Activated CD4-positive, alpha-beta T cell treated with anti-CD3 and anti-CD28 coated beads, Interleukin-2, amount 10 ng/mL, durations not matched to agents 7 days and 5 days (primary cell): Measurements from ENCODE around the gene MYDGF. TPM values are rescaled to one million over a fixed set of nuclear protein-coding genes. Genes with fewer than 3 reads are reported as not detected.

ENCODE experiments used
- CTCF ChIA-PET: fragments of 350-600 bp; sonication (Branson Sonifier 250); formaldehyde crosslinking; loops from one replicate; lab custom pipeline; 2021; ENCODE audit warnings: antibody characterized with exemption; lab: Charles Lee
- POLR2A ChIA-PET: fragments of 350-600 bp; sonication (Branson Sonifier 250); formaldehyde crosslinking; loops from one replicate; lab custom pipeline; 2021; ENCODE audit warnings: antibody characterized with exemption; lab: Charles Lee
- DNase-seq: peaks from one replicate; pipeline ENCODE4 v3.0.0-alpha.2; 2020
- H3K27ac Mint-ChIP-seq: one replicate; pipeline ENCODE4 v1.8.0; 2021; ENCODE audit warnings: mild to moderate bottlenecking, moderate library complexity, mixed read lengths
- H3K27me3 Mint-ChIP-seq: one replicate; pipeline ENCODE4 v1.8.0; 2021; ENCODE audit warnings: mixed read lengths
- H3K36me3 Mint-ChIP-seq: one replicate; pipeline ENCODE4 v1.8.0; 2021; ENCODE audit warnings: low read depth, mixed read lengths
- H3K4me1 Mint-ChIP-seq: one replicate; pipeline ENCODE4 v1.8.0; 2021; ENCODE audit warnings: mixed read lengths
- H3K4me3 Mint-ChIP-seq: one replicate; pipeline ENCODE4 v1.8.0; 2021; ENCODE audit warnings: mild to moderate bottlenecking, moderate library complexity, mixed read lengths
- H3K9me3 Mint-ChIP-seq: one replicate; pipeline ENCODE4 v1.8.0; 2021; ENCODE audit warnings: mixed read lengths
- total RNA-seq, 2 experiments: library from RNA; stranded (reverse); gene quantifications; one replicate each; pipeline ENCODE4 v1.2.3, GENCODE V29; 2021

Gene MYDGF
- total RNA-seq, 2 experiments from 2014 or later = 36.2 to 45.3 TPM

DNA sequence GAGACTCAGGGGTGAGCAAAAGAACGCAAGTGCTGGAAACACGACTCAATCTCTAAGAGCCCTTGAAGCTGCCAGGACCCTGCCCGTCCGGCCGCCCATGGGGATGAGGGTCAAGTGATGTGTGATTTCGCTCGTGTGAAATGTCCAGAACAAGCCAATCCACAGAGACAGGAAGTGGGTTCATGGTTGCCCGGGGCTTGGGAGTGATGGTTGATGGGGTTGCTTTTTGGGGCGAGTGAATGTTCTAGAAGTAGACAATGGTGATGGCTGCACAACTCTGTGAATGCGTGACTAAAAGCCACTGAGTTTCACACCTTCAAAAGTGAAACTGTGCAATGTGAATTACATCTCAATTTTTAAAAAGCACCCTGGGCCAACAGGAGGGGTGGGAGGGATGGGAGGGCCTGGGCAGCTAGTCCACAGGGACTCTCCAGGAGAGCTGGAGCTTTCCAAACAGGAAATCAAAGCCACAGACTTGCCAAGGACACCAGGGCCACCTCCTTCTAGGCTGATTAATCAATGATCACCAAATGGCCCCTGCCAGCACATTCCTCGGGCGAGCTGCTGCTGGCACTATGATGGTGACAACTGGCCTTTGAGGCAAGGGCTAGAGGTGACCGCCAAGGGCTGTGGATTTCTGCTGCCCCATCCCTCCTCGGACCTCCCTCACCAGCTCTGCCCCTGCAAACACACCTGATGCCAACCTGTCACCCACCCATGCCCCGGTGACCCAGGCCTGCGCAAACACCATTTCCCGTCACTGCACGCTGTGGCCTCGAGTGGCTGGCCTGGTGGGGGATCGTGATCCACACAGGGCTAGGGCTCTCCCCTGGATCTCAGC lies 39.5 kb upstream of the MYDGF start:
- ChIA-PET POLR2A (no interaction called here), CTCF (no interaction called here)
- H3K4me1 Mint-ChIP-seq = peaks cover 13% of the 10 kb centered on the region
- no peaks in the 10 kb centered on the region for H3K27me3 Mint-ChIP-seq
- no peak for DNase-seq
- peaks cover 17% of the 10 kb centered on the region for H3K36me3 Mint-ChIP-seq
- H3K4me3 Mint-ChIP-seq = no peak overlapping the region
- H3K27ac Mint-ChIP-seq = no peak overlapping the region
- no peaks in the 10 kb centered on the region for H3K9me3 Mint-ChIP-seq

DNA sequence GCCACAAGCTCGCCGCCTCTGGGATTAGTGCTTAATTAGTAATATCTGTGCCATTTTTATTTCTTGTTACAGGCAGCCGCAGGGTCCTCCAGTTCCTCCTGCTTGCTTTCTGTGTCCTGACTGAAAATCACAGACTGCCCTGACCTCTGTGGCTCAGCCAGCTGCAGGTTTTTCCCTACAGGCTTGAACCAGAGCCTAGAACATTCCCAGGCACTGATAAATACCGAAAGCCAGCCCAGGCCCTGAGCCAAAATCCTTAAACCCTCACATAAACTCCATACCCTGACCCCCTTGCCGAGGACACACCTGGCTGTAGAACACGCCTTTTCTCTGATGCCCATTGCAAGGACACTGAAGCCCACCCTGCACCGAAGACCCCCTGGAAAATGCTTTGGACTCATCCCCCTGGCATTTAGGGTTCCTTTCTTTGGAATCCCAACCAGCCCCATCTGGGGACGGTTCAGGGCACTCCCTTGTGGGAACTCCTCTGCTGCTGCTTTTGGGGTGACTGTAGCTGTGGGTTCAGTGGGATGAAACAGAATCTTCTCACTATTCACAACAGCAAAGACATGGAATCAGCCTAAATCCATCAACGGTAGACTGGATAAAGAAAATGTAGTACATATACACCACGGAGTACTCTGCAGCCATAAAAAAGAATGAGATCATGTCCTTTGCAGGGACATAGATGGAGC lies 38.0 kb upstream of the MYDGF start:
- ChIA-PET CTCF (interaction anchor here (0.6 kb wide), 1 partner anchor 28 kb away, joined by 4 read pairs; no protein-coding TSS in a partner anchor), POLR2A (no interaction called here)
- no peak overlapping the region for H3K4me3 Mint-ChIP-seq
- no peaks in the 10 kb centered on the region for H3K27me3 Mint-ChIP-seq
- H3K27ac Mint-ChIP-seq = no peak overlapping the region
- H3K4me1 Mint-ChIP-seq = peaks cover 13% of the 10 kb centered on the region
- peaks cover 17% of the 10 kb centered on the region for H3K36me3 Mint-ChIP-seq
- no peak for DNase-seq
- H3K9me3 Mint-ChIP-seq = no peaks in the 10 kb centered on the region

DNA sequence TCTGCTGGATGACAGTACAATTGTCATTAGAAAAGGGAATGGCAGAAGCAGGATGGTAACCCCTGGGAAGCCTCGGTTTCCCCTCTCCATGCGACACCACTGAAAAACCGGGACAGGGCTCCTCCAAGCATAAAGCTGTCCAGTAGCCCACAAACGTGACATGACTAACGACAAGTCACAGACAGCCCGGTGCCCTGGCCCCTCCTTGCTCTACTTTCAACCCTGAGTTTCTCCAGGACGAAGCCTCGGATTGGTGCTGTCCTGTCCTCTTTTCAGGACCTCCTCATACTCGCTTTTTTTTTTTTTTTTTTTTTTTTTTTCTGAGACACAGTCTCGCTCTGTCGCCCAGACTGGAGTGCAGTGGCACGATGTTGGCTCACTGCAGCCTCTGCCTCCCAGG lies 37.2 kb upstream of the MYDGF start:
- H3K4me1 Mint-ChIP-seq = peaks cover 13% of the 10 kb centered on the region
- POLR2A ChIA-PET = no interaction called here
- H3K27ac Mint-ChIP-seq = no peak overlapping the region

DNA sequence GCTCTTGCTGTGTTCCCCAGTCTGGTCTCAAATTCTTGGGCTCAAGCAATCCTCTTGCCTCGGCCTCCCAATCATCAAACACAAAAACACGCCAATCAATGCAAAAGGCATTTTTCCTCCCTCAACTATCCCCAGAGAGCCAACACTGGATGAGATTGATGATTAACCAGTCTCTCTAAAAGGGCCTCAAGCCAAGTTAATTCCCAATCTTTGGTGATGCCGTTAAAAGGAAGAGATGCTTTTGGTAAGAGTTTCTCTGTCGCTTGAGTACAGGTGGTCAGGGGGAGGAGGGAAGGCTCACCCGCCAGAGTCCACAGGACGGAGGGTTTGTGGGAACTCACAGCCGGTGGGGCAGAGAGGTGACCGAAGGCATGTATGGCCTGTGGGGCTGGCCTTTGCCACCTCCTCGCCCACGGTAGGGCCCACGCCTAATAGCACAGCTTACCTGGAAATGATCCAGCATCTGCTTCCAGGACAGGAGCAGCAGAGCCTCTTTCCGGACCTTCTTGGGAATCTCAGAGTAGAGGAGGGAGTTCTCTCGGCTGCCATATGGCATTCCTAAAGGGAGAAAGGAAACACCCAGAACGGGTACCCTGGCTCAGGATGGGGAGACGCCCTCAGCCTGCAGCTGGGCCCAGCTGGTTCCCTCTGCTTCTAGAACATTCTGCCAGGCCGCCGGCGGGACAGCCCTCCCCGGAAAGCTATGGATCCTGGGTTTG lies 35.4 kb upstream of the MYDGF start:
- Mint-ChIP-seq H3K4me3 (no peak overlapping the region), H3K27me3 (no peaks in the 10 kb centered on the region), H3K27ac (no peak overlapping the region), H3K36me3 (peaks cover 28% of the 10 kb centered on the region), H3K4me1 (peaks cover 7% of the 10 kb centered on the region), H3K9me3 (no peaks in the 10 kb centered on the region)
- POLR2A ChIA-PET = no interaction called here
- DNase-seq = no peak
- CTCF ChIA-PET = no interaction called here

More for the DNA sequence above, 37.2 kb upstream of the MYDGF start:
- Mint-ChIP-seq H3K9me3 (no peaks in the 10 kb centered on the region), H3K4me3 (no peak overlapping the region), H3K36me3 (peaks cover 21% of the 10 kb centered on the region), H3K27me3 (no peaks in the 10 kb centered on the region)
- CTCF ChIA-PET = no interaction called here
- DNase-seq = no peak

DNA sequence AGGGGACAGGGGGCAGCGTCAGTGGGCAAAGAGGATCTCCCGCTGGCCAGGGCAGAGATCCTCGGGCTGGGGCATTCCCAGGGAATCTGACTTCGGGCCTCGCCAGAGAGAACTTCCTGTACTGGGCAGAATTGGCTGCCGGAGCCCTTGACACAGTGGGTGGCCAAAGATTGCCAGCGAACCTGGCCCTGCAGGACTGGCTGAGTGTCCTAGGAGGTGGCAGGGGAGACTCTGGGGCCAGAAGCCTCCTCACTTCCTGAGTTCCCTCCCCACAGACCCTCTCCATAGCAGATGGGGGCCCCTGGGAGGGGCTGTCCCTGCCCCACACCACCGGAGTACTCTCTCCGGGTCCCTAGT lies 34.2 kb upstream of the MYDGF start:
- peaks cover 4% of the 10 kb centered on the region for H3K4me1 Mint-ChIP-seq
- H3K27ac Mint-ChIP-seq = no peak overlapping the region
- POLR2A ChIA-PET = interaction anchor here (0.6 kb wide), 1 partner anchor 1856 kb away, joined by 3 read pairs; no protein-coding TSS in a partner anchor
- peaks cover 29% of the 10 kb centered on the region for H3K36me3 Mint-ChIP-seq
- H3K27me3 Mint-ChIP-seq = no peaks in the 10 kb centered on the region
- H3K9me3 Mint-ChIP-seq = no peaks in the 10 kb centered on the region
- DNase-seq = no peak
- no peak overlapping the region for H3K4me3 Mint-ChIP-seq
- CTCF ChIA-PET = no interaction called here

DNA sequence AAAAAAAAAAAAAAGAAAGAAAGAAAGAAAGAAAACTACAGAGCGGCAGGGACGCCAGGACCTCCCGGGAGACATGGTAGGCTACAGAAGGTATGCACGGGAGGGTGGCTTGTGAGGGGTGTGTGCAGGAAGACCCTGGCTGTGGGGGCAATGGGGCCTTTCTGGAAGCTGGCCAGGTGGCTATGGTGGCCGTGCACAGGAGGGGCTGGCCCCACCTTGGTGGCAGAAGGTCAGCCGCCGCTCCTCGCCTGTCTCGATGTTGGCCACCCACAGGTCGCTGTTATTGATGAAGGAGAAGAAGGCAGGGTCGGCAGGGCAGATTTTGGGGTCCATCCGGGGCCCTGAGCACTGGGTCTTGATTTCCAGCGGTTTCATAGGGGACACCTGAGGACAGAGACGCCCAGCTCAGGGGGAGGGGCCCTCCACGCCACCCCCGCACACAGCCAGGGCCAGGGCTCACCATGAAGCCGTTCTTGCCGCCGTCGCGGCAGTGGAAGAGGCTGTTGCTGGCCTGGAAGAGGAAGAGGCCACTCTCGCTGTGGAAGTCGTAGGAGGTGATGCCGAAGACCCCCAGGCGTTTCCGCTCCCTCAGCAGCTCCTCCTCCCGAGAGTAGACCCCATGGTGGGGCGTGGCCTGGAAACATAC lies 33.7 kb upstream of the MYDGF start:
- H3K27ac Mint-ChIP-seq = no peak overlapping the region
- H3K9me3 Mint-ChIP-seq = no peaks in the 10 kb centered on the region
- POLR2A ChIA-PET = interaction anchor here (0.6 kb wide), 1 partner anchor 1855 kb away, joined by 3 read pairs; no protein-coding TSS in a partner anchor
- no peak for DNase-seq
- no peak overlapping the region for H3K4me3 Mint-ChIP-seq
- CTCF ChIA-PET = interaction anchor here (0.6 kb wide), 1 partner anchor 105 kb away, joined by 3 read pairs; no protein-coding TSS in a partner anchor
- H3K36me3 Mint-ChIP-seq = peaks cover 27% of the 10 kb centered on the region
- peaks cover 2% of the 10 kb centered on the region for H3K4me1 Mint-ChIP-seq
- no peaks in the 10 kb centered on the region for H3K27me3 Mint-ChIP-seq

DNA sequence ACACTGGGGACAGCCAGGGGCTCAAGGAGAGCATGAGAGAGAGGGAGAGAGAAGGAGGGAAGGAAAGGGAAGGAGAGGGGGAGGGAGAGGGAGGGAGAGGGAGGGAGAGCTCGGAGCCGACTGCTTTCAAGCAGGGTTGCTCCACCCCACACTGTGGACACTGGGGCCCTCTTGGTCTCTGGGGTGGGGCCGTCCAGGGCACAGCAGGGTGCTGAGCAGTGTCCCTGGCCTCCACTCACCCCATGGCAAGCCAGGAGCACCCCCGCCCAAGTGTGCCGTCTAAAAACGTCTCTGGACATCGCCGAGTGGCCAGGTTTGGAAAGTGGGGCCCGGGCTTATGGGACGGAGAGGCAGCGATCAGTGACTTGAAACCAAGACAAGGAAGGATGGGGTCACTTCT lies 32.6 kb upstream of the MYDGF start:
- ChIA-PET CTCF (no interaction called here), POLR2A (no interaction called here)
- no peaks in the 10 kb centered on the region for H3K27me3 Mint-ChIP-seq
- H3K9me3 Mint-ChIP-seq = no peaks in the 10 kb centered on the region
- no peak for DNase-seq
- H3K36me3 Mint-ChIP-seq = peaks cover 27% of the 10 kb centered on the region
- no peak overlapping the region for H3K27ac Mint-ChIP-seq
- no peaks in the 10 kb centered on the region for H3K4me1 Mint-ChIP-seq
- H3K4me3 Mint-ChIP-seq = no peak overlapping the region

DNA sequence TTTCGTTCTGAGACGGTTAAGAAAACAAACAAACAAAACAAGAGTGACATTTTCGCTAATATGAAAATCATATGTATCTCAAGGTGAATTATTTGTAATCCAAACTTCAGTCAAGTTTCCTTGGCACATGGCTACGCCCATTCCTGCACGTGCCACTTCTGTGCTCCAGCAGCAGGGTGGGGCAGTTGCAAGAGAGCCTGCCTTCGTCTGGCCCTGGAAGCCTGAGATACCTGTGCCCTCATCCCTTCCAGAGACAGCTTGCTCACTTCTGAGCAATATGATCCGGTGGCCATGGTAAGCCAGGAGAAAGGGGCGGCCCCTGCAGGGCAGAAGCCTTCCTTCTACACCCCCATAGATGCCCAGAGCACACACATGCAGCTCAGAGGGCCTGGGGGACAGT lies 31.4 kb upstream of the MYDGF start:
- H3K27me3 Mint-ChIP-seq = no peaks in the 10 kb centered on the region
- ChIA-PET CTCF (no interaction called here), POLR2A (no interaction called here)
- H3K27ac Mint-ChIP-seq = no peak overlapping the region
- H3K4me1 Mint-ChIP-seq = no peaks in the 10 kb centered on the region
- peaks cover 30% of the 10 kb centered on the region for H3K36me3 Mint-ChIP-seq
- no peak overlapping the region for H3K4me3 Mint-ChIP-seq
- no peak for DNase-seq
- H3K9me3 Mint-ChIP-seq = no peaks in the 10 kb centered on the region

DNA sequence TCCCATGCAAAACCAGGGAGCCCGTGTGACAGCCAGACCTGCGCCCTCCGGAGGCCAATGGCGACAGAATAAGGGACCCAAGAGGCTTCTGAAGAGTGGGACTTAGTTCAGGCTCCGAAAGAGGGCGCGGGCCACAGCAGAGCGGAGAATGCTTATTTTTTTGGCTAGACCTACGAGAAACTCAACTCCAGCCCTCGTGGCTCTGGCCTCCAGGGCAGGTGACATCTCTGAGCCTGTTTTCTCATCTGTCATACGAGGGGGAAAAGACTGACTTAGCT lies 30.5 kb upstream of the MYDGF start:
- Mint-ChIP-seq H3K27me3 (no peaks in the 10 kb centered on the region), H3K27ac (no peak overlapping the region), H3K36me3 (peaks cover 32% of the 10 kb centered on the region), H3K9me3 (no peaks in the 10 kb centered on the region), H3K4me3 (no peak overlapping the region), H3K4me1 (no peaks in the 10 kb centered on the region)
- CTCF ChIA-PET = no interaction called here
- POLR2A ChIA-PET = no interaction called here
- no peak for DNase-seq

DNA sequence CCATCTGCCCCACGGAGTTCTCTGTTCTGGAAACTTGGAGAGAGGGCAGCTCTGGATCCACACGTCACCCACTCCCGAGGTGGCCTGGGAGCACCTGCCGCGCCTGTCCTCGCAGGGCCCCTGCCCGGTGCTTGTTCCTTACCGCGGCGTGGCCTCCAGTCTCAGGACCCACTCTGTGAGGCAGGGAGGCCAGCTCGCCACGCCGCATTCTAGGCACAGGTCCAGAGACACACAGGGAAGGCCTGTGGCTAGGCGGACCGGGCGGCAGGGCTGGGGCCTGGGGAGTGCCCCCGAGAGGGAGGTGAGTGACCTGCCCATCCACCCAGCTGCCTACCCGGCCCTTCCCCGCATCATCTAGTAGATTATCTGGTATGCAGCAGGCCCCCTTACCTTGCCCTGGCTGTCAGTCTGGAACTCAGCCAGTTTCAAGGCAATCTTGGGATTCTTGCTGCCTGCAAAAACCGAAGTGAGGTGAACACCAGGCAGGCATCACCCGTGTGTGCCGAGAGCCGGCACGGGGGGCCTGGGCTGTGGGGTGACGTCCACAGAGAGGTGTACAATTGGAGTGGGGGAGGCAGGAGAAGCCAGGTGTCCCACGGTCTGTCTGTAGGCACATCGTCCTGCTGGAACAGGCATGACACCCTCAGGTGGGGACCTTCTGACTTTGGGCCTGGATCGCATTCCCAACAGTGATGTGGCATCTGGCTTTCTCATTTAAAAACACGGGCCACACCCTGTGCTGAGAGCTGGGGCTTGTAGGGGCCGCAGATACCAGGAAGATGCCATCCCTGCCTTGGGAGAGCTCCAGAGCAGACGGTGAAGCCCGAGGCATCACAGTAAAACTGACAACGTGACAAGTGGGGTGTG lies 29.9 kb upstream of the MYDGF start:
- POLR2A ChIA-PET = no interaction called here
- Mint-ChIP-seq H3K36me3 (peaks cover 32% of the 10 kb centered on the region), H3K9me3 (no peaks in the 10 kb centered on the region), H3K27ac (no peak overlapping the region), H3K4me3 (no peak overlapping the region), H3K4me1 (no peaks in the 10 kb centered on the region), H3K27me3 (no peaks in the 10 kb centered on the region)
- no peak for DNase-seq
- CTCF ChIA-PET = no interaction called here

DNA sequence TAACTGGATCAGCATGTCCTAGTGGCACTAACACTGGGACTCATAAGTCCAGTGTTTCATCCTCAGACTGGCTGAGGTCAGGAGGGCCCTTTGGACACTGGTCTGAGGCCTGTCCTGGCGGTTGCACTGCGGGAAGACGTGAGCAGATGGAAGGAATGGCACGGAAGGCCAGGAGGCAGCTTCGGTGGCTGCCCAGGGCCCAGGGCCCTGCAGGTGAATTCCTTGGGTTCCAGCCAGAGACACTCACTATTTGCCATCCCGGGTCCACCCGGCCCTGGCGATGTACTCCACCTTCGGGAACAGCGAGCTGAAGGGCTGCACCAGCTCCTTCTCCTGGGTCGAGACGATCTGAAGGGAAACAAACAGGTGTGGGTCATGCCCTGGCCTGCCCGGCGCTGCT lies 27.2 kb upstream of the MYDGF start:
- peaks cover 42% of the 10 kb centered on the region for H3K36me3 Mint-ChIP-seq
- H3K9me3 Mint-ChIP-seq = no peaks in the 10 kb centered on the region
- POLR2A ChIA-PET = no interaction called here
- DNase-seq = no peak
- CTCF ChIA-PET = no interaction called here
- no peaks in the 10 kb centered on the region for H3K27me3 Mint-ChIP-seq
- H3K4me3 Mint-ChIP-seq = no peak overlapping the region
- no peak overlapping the region for H3K27ac Mint-ChIP-seq
- H3K4me1 Mint-ChIP-seq = peaks cover 3% of the 10 kb centered on the region

DNA sequence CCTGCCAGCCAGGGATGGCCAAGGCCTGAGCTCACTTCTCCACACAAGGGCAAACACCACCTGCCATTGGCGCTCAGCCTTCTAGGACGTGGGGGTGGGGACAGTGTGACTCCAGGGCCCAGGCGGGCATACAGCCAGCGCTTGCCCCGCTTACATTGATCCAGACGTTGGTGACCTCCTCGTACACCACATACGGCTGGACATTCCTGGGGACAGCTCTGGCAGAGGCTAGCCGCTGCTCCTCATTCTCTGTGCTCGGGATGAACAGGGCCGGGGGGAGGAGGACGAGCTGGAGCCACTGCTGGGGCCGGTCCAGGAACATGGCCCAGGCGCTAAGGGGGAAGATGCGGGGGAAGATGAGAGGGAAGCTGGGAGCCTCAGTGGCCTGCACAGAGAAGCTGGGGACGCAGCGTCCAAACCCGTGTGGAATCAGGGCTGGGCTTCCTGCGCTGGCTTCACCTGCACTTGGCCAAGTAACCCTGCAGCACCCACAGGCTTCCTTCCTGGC lies 25.1 kb upstream of the MYDGF start:
- Mint-ChIP-seq H3K4me1 (peaks cover 3% of the 10 kb centered on the region), H3K9me3 (no peaks in the 10 kb centered on the region), H3K4me3 (no peak overlapping the region), H3K36me3 (peaks cover 35% of the 10 kb centered on the region), H3K27me3 (no peaks in the 10 kb centered on the region), H3K27ac (no peak overlapping the region)
- no peak for DNase-seq
- CTCF ChIA-PET = interaction anchor here (0.6 kb wide), 1 partner anchor 41 kb away, joined by 3 read pairs; no protein-coding TSS in a partner anchor
- POLR2A ChIA-PET = no interaction called here
